Measurements from ENCODE around the gene SYNC. TPM values are rescaled to one million over a fixed set of nuclear protein-coding genes. Genes with fewer than 3 reads are reported as not detected.

SYNC gene
- total and polyA plus RNA-seq, 10 of the 15 experiments (the other 5 are each of a cell fraction or from before 2014, with no cell fraction given): 0.04 to 0.12 (median 0.05) TPM; not detected in 7

- TF ChIP-seq MTA2 (IDR thresholded peaks at IDR 0.05; ENCODE audit: low read depth): peak; percentile 35; the same call in 1 of the 2 replicates
- no peak for TF ChIP-seq E4F1 (IDR thresholded peaks at IDR 0.05; ENCODE audit: borderline replicate concordance, partially characterized antibody)
- TF ChIP-seq SMARCA5 (IDR thresholded peaks at IDR 0.05): no peak
Measured at GRCh38 chr1:32733582-32734321, 31.2 kb upstream of the SYNC start (continued).

DNA sequence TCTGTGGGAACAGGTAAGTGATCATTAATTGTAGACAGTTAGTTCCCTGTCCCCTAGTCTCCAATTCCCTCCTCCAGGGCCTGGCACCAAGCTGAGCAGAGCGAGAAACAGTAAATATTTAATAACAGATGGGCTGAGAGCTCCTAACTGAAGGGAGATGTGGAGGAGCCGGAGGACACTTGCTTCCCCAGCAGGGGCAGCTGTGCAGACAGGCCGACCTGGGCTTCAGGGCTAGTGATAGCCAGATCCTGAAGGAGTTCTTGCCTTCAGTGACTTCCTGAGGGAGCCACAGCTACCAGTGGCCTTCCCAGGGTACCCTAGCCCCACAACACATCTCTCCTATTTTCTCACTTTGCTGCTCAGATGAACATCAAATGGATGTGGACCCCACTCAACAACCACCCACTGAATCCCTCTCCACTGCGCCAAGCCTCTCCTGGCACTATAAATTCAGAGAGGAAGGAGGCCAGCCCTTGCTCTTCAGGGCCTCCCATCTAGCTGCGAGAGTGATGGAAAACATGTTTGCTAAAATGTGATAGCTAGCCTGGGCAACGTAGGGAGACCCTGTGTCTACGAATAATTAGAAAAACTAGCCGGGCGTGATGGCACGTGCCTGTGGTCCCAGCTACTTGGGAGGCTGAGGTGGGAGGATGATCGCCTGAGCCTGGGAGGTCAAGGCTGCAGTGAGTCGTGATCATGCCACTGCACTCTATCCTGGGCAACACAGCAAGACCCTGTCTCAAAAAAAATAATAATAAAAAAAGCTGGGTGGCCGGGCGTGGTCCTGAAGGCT lies 26.9 kb upstream of the SYNC start:
- intact Hi-C loops (cut with micrococcal nuclease; ENCODE audit: unreplicated experiment) (no loop called here), in situ Hi-C loops (cut with MboI) (no loop called here)
- WGBS (ENCODE audit: insufficient coverage, insufficient replicate concordance, low lambda C conversion rate, missing lambda C conversion rate): 35% methylated on average over 14 of the region's 14 CpGs
- Histone ChIP-seq H3K4me1 (ENCODE audit: control insufficient read depth, insufficient read depth, low read length) (peaks cover 15% of the 10 kb centered on the region), H4K20me1 (ENCODE audit: control insufficient read depth, insufficient read depth) (no peaks in the 10 kb centered on the region), H3K9ac (ENCODE audit: control insufficient read depth, insufficient read depth, low read length) (no peak overlapping the region), H3K27me3 (replicated peaks in 1 of 2; ENCODE audit: control insufficient read depth in 2 of 2, insufficient read depth in 2 of 2, low read length in 1 of 2) (peaks cover 0 to 1% of the 10 kb centered on the region in 2 experiments; a peak in 1 of 4 replicates), H3K9me3 (replicated peaks; ENCODE audit: control insufficient read depth, insufficient read depth, low read length) (no peaks in the 10 kb centered on the region), H3K27ac (ENCODE audit: control insufficient read depth, insufficient read depth) (no peak overlapping the region), H3K4me2 (ENCODE audit: control insufficient read depth, insufficient read depth) (no peak overlapping the region), H3K4me3 (no peak overlapping the region), H2AFZ (ENCODE audit: control insufficient read depth, low read depth, low read length) (no peak overlapping the region), H3K79me2 (ENCODE audit: control insufficient read depth, insufficient read depth, low read length) (no peaks in the 10 kb centered on the region), H3K36me3 (ENCODE audit: control insufficient read depth in 2 of 2, insufficient read depth in 2 of 2, low read length in 1 of 2) (no peaks in the 10 kb centered on the region)
- SMC1A ChIA-PET (ENCODE audit: uncharacterized antibody, unreplicated experiment): interaction anchor here (1.0 to 1.4 kb wide), 2 partner anchors 23 to 45 kb away, joined by 3 to 4 read pairs; no protein-coding TSS in a partner anchor
- ATAC-seq (no peak), DNase-seq (ENCODE audit: low read depth, low spot score) (no peak), FAIRE-seq (no peak)
- BruUV-seq (replicated peaks): no TSS peak
- CTCF ChIA-PET: interaction anchor here (0.7 to 1.0 kb wide), 3 partner anchors 17 to 146 kb away, joined by 3 to 5 read pairs (median 4); no protein-coding TSS in a partner anchor
- POLR2A ChIA-PET: interaction anchor here (0.6 kb wide), 1 partner anchor 415 kb away, joined by 3 read pairs; no protein-coding TSS in a partner anchor
- RAD21 ChIA-PET (ENCODE audit: unreplicated experiment): interaction anchor here (1.2 to 2.2 kb wide), 3 partner anchors 17 to 146 kb away, joined by 3 to 10 read pairs (median 6); no protein-coding TSS in a partner anchor
- TF ChIP-seq NFXL1 (IDR thresholded peaks at IDR 0.05; ENCODE audit: borderline replicate concordance) (no peak), TCF3 (IDR thresholded peaks at IDR 0.05; ENCODE audit: borderline replicate concordance, insufficient read depth, low read depth, low read length) (no peak), BHLHE40 (IDR thresholded peaks at IDR 0.05; ENCODE audit: borderline replicate concordance in 1 of 2, low read depth in 2 of 2, low read length in 1 of 2) (peak in 1 of 2 experiments; percentile 44; a peak in 1 of 4 replicates), SMC3 (IDR thresholded peaks at IDR 0.05; ENCODE audit: borderline replicate concordance, low read length) (no peak)
- TF ChIP-seq, protein P1, sequence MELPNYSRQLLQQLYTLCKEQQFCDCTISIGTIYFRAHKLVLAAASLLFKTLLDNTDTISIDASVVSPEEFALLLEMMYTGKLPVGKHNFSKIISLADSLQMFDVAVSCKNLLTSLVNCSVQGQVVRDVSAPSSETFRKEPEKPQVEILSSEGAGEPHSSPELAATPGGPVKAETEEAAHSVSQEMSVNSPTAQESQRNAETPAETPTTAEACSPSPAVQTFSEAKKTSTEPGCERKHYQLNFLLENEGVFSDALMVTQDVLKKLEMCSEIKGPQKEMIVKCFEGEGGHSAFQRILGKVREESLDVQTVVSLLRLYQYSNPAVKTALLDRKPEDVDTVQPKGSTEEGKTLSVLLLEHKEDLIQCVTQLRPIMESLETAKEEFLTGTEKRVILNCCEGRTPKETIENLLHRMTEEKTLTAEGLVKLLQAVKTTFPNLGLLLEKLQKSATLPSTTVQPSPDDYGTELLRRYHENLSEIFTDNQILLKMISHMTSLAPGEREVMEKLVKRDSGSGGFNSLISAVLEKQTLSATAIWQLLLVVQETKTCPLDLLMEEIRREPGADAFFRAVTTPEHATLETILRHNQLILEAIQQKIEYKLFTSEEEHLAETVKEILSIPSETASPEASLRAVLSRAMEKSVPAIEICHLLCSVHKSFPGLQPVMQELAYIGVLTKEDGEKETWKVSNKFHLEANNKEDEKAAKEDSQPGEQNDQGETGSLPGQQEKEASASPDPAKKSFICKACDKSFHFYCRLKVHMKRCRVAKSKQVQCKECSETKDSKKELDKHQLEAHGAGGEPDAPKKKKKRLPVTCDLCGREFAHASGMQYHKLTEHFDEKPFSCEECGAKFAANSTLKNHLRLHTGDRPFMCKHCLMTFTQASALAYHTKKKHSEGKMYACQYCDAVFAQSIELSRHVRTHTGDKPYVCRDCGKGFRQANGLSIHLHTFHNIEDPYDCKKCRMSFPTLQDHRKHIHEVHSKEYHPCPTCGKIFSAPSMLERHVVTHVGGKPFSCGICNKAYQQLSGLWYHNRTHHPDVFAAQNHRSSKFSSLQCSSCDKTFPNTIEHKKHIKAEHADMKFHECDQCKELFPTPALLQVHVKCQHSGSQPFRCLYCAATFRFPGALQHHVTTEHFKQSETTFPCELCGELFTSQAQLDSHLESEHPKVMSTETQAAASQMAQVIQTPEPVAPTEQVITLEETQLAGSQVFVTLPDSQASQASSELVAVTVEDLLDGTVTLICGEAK (IDR thresholded peaks at IDR 0.05; ENCODE audit: borderline replicate concordance): no peak

All from GM12878 (cell line).